ENCODE results near the gene CAPZA2. TPM values are rescaled to one million over a fixed set of nuclear protein-coding genes. Genes with fewer than 3 reads are reported as not detected.
A peak's percentile ranks its signal among the peaks of the same experiment; 100 is the strongest.
"Not testable (repeated sequence)": the region's sequence is repeated elsewhere in the genome, so short reads cannot be mapped to it uniquely, and the experiment has no call there.

CAPZA2 gene
- total RNA-seq, 1 donor from 2014 or later: 203 TPM

GRCh38 chr7:116953906-116954838, 91.8 kb downstream of the CAPZA2 start:
- DNase-seq (ENCODE audit: low spot score): peak; percentile 26

GRCh38 chr7:116955340-116955739, 93.0 kb downstream of the CAPZA2 start:
- no peak for DNase-seq (ENCODE audit: low spot score)

- no peak for DNase-seq (ENCODE audit: low spot score)
Measured at GRCh38 chr7:116955801-116956476, 93.6 kb downstream of the CAPZA2 start.

GRCh38 chr7:116956477-116956804, 94.1 kb downstream of the CAPZA2 start:
- DNase-seq (ENCODE audit: low spot score): no peak

- no peak for DNase-seq (ENCODE audit: low spot score)
Measured at GRCh38 chr7:116957874-116958273, 95.5 kb downstream of the CAPZA2 start.

GRCh38 chr7:116961966-116962673, 99.7 kb downstream of the CAPZA2 start:
- DNase-seq (ENCODE audit: low spot score): not testable (repeated sequence)

GRCh38 chr7:116963234-116963633, 100.8 kb downstream of the CAPZA2 start:
- DNase-seq (ENCODE audit: low spot score): no peak

GRCh38 chr7:116966601-116967000, 104.2 kb downstream of the CAPZA2 start:
- no peak for DNase-seq (ENCODE audit: low spot score)

GRCh38 chr7:116967254-116967922, 105.0 kb downstream of the CAPZA2 start:
- no peak for DNase-seq (ENCODE audit: low spot score)

- DNase-seq (ENCODE audit: low spot score): no peak
Measured at GRCh38 chr7:116967983-116968382, 105.6 kb downstream of the CAPZA2 start.

GRCh38 chr7:116968631-116969030, 106.2 kb downstream of the CAPZA2 start:
- no peak for DNase-seq (ENCODE audit: low spot score)

- no peak for DNase-seq (ENCODE audit: low spot score)
Measured at GRCh38 chr7:116969371-116969902, 107.0 kb downstream of the CAPZA2 start.

- DNase-seq (ENCODE audit: low spot score): no peak
Measured at GRCh38 chr7:116970238-116970910, 108.0 kb downstream of the CAPZA2 start.

- not testable (repeated sequence) for DNase-seq (ENCODE audit: low spot score)
Measured at GRCh38 chr7:116971153-116971552, 108.8 kb downstream of the CAPZA2 start.

Other genes starting within 250 kb of the CAPZA2 start
- gene MET, start 190.4 kb upstream of the CAPZA2 start, total RNA-seq: 59.4 TPM
- gene ST7, start 90.9 kb downstream of the CAPZA2 start, total RNA-seq: 22.1 TPM